Measurements from ENCODE around the gene BMPER.

The BMPER gene

DNA sequence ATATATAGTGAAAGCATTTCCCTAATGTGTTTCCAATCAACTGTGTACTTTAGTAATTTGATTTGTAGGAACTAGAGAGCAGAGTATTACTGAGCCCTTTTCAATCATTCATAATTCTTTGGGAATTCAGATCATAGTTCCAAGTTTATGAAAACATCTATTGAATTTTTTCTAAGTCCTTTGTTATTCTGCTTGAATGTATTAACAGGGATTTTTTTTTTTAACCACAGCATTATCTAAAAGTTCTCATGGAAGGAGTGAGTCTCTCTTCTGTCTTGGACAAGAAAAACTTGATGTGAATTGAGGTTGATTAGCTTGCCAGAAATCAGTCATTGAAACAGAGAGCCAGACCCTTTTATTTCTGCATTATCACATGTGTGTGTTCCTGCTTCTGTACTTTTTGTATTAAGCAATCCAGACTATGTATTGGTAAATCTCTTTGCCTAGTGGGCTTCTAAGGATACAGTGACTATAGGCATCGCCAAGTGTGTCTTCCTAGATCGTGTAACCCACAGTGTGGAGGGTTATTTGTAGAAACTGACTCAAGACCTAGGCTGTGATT is 59.9 kb downstream of the BMPER start:
- no peak overlapping the region for H3K27ac ChIP-seq (ENCODE audit: insufficient read depth, low read depth, low read length, poor library complexity, severe bottlenecking)
- no peaks in the 10 kb centered on the region for H3K36me3 ChIP-seq (ENCODE audit: control insufficient read depth, insufficient read depth, low read length)
- no peaks in the 10 kb centered on the region for H3K4me1 ChIP-seq (ENCODE audit: control insufficient read depth, insufficient read depth, low read length)
- no peaks in the 10 kb centered on the region for H3K27me3 ChIP-seq (ENCODE audit: control insufficient read depth, insufficient read depth, low read length, poor library complexity, severe bottlenecking)
- no peaks in the 10 kb centered on the region for H3K9me3 ChIP-seq (ENCODE audit: control insufficient read depth, low read length)
- H3K4me3 ChIP-seq (ENCODE audit: insufficient read depth, low read depth, low read length): no peak overlapping the region
- 95 to 98% methylated on average over 2 of the region's 2 CpGs for WGBS, 2 experiments

DNA sequence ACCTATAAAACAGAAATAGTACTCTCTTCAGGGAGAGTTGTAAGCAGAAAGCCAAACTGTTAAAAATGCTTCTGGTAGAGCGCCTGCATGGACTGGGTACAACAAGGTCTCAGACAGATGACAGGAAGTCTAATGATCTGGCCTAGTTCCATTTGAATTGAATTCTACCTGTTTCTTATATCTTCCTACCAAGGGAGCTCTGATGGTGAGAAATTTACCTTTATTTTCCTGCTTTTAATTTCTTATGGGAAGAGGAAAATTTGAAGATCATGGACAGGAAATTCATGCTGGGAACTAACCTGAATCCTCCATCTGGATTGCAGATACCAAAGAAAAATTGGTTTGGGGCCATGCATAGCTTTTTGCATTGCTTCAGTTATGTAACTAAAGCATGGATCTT is 63.3 kb downstream of the BMPER start:
- H3K27me3 ChIP-seq (ENCODE audit: control insufficient read depth, insufficient read depth, low read length, poor library complexity, severe bottlenecking): no peaks in the 10 kb centered on the region
- H3K27ac ChIP-seq (ENCODE audit: insufficient read depth, low read depth, low read length, poor library complexity, severe bottlenecking): no peak overlapping the region
- H3K9me3 ChIP-seq (ENCODE audit: control insufficient read depth, low read length): no peaks in the 10 kb centered on the region
- H3K36me3 ChIP-seq (ENCODE audit: control insufficient read depth, insufficient read depth, low read length): no peaks in the 10 kb centered on the region
- H3K4me3 ChIP-seq (ENCODE audit: insufficient read depth, low read depth, low read length): no peak overlapping the region
- H3K4me1 ChIP-seq (ENCODE audit: control insufficient read depth, insufficient read depth, low read length): peaks cover 6% of the 10 kb centered on the region
- 93 to 94% methylated on average over 1 of the region's 1 CpG for WGBS, 2 experiments

DNA sequence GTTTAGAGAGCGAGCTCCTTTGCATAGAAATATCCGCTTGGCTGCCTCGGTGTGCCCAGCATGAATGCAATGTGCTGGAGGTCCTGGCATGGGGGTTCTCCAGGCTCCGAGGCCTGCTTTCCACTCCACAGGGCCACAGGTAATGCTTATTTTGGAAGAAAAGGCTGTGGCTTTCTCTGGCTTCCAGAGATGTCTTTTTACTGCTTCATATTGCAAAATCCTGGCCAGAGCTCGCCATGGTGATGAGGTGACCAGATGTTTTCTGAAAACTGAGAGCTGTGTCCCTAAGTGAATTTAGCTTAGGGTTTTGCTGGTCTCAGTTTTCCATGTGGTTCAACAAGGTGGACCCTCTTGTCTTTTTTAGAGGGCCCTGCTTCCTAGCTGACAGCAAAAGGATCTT is 65.2 kb downstream of the BMPER start:
- 91 to 95% methylated on average over 4 to 5 of the region's 5 CpGs for WGBS, 2 experiments
- Histone ChIP-seq H3K27me3 (ENCODE audit: control insufficient read depth, insufficient read depth, low read length, poor library complexity, severe bottlenecking) (no peaks in the 10 kb centered on the region), H3K27ac (ENCODE audit: insufficient read depth, low read depth, low read length, poor library complexity, severe bottlenecking) (no peak overlapping the region), H3K36me3 (ENCODE audit: control insufficient read depth, insufficient read depth, low read length) (no peaks in the 10 kb centered on the region), H3K4me1 (ENCODE audit: control insufficient read depth, insufficient read depth, low read length) (peaks cover 6% of the 10 kb centered on the region), H3K4me3 (ENCODE audit: insufficient read depth, low read depth, low read length) (no peak overlapping the region), H3K9me3 (ENCODE audit: control insufficient read depth, low read length) (no peaks in the 10 kb centered on the region)

DNA sequence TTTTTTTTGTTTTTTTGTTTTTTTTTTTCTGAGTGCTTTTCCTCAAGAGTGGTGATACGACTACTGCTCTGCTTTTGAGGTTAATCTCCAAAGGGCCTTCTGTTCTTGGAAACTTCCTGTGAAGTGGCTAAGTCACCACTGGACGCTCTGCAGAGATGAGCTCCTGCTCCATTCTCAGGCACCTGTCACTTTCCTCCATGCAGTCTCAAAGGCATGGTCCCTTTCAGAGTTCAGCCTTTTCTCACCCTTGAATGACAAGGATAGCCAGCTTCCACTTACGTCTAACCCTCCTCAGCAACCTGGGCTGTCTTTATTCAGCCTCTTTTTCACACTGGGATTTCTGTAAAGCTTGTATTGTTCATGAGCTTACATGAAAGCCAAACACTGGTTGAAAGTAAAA is 65.8 kb downstream of the BMPER start:
- WGBS, 2 experiments: 78 to 81% methylated on average over 3 of the region's 3 CpGs
- Histone ChIP-seq H3K36me3 (ENCODE audit: control insufficient read depth, insufficient read depth, low read length) (no peaks in the 10 kb centered on the region), H3K27ac (ENCODE audit: insufficient read depth, low read depth, low read length, poor library complexity, severe bottlenecking) (no peak overlapping the region), H3K4me3 (ENCODE audit: insufficient read depth, low read depth, low read length) (no peak overlapping the region), H3K27me3 (ENCODE audit: control insufficient read depth, insufficient read depth, low read length, poor library complexity, severe bottlenecking) (no peaks in the 10 kb centered on the region), H3K4me1 (ENCODE audit: control insufficient read depth, insufficient read depth, low read length) (peaks cover 6% of the 10 kb centered on the region), H3K9me3 (ENCODE audit: control insufficient read depth, low read length) (no peaks in the 10 kb centered on the region)

DNA sequence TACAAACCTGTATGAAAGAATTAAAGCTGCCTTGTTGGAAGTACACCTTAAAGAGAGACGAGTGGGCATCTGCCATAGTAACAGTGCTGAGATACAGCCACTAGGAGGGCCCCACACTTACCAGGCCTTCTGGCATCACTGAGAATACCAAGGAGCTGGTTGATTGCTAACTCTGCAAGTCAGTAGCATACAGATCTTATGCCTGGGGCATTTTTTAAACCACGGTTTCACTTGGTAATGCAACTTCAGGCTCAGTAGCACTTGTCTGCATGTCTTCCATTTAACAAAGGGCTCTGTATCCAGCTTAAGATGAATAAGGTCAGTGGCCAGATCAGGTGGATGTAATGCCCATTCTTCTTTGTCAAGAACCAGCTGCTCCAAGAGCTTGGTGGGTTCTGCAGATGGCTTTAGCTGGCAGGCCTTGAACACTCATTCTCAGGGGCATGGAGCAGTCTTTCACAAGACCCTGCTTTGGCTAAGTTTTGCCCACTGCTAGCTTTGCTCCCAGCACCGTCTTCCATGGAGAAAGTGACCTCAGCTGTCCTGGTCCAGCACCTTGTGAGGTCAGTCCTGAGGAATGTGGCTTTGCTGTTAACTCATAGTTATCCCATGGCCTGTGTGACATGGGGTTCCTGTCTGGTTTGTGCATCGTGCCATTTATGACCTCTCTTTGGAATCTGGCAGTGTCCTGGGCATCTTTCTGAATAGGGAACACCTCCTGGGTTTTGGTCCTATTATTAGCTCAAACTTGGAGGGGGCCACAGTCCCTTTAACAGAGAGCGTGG is 68.1 kb downstream of the BMPER start:
- Histone ChIP-seq H3K36me3 (ENCODE audit: control insufficient read depth, insufficient read depth, low read length) (no peaks in the 10 kb centered on the region), H3K27ac (ENCODE audit: insufficient read depth, low read depth, low read length, poor library complexity, severe bottlenecking) (no peak overlapping the region), H3K9me3 (ENCODE audit: control insufficient read depth, low read length) (no peaks in the 10 kb centered on the region), H3K27me3 (ENCODE audit: control insufficient read depth, insufficient read depth, low read length, poor library complexity, severe bottlenecking) (no peaks in the 10 kb centered on the region), H3K4me1 (ENCODE audit: control insufficient read depth, insufficient read depth, low read length) (peaks cover 6% of the 10 kb centered on the region), H3K4me3 (ENCODE audit: insufficient read depth, low read depth, low read length) (no peak overlapping the region)
- WGBS, 2 experiments: 75 to 76% methylated on average over 5 of the region's 5 CpGs

DNA sequence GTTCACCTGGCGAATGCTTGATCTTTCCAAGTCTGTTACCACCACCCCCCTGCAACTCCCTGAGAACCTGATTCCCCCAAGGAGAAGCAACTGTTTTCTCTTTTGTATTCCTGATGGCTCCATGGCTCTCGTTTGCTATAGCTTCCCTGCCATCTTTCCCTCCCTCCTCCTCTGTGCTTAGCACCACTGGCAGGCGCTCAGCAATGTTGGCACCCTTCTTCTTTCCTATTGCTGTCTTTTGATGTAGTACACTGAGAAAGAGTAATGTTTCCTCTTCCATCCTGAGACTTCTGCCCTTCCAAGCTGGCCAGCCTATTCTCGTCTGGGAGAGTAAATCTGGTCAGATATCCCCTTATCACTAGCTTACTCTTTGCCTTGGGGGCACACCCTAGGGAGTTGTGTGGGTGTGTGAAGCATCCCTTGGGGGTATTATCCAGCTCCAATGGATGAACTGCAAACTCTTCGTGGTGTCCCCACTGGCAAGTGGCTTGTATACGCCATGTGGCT is 74.0 kb downstream of the BMPER start:
- no peaks in the 10 kb centered on the region for H3K4me1 ChIP-seq (ENCODE audit: control insufficient read depth, insufficient read depth, low read length)
- 82 to 89% methylated on average over 6 of the region's 6 CpGs for WGBS, 2 experiments
- H3K36me3 ChIP-seq (ENCODE audit: control insufficient read depth, insufficient read depth, low read length): no peaks in the 10 kb centered on the region
- H3K4me3 ChIP-seq (ENCODE audit: insufficient read depth, low read depth, low read length): no peak overlapping the region
- H3K27me3 ChIP-seq (ENCODE audit: control insufficient read depth, insufficient read depth, low read length, poor library complexity, severe bottlenecking): no peaks in the 10 kb centered on the region
- no peak overlapping the region for H3K27ac ChIP-seq (ENCODE audit: insufficient read depth, low read depth, low read length, poor library complexity, severe bottlenecking)
- H3K9me3 ChIP-seq (ENCODE audit: control insufficient read depth, low read length): no peaks in the 10 kb centered on the region

DNA sequence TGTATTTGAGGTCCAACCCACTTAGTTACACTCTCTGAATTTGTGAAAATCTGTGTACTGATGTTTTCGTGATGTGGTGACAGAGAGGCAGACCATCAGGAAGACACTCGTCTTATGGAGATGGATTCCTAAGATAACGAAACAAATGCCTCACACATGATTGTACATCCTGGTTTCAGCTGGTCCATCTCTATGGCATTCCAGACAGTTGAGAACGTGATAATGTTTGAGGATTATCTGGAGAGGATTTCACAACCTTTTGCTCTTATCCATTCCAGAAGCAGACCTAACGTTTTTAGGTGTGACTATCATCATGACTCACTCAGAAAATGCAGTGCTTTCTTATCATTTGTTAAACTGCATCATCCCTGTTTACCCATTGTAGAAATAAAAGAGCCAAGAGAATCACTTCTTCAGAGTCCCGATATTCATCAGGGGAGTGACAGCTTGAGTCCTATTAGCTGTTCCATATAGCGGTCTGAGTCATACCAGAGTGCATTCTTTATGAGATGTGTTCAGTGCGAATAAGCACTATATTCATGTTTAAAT is 74.5 kb downstream of the BMPER start:
- Histone ChIP-seq H3K27ac (ENCODE audit: insufficient read depth, low read depth, low read length, poor library complexity, severe bottlenecking) (no peak overlapping the region), H3K9me3 (ENCODE audit: control insufficient read depth, low read length) (no peaks in the 10 kb centered on the region), H3K36me3 (ENCODE audit: control insufficient read depth, insufficient read depth, low read length) (no peaks in the 10 kb centered on the region), H3K4me3 (ENCODE audit: insufficient read depth, low read depth, low read length) (no peak overlapping the region), H3K27me3 (ENCODE audit: control insufficient read depth, insufficient read depth, low read length, poor library complexity, severe bottlenecking) (no peaks in the 10 kb centered on the region), H3K4me1 (ENCODE audit: control insufficient read depth, insufficient read depth, low read length) (no peaks in the 10 kb centered on the region)
- 94% methylated on average over 8 of the region's 8 CpGs for WGBS, 2 experiments

DNA sequence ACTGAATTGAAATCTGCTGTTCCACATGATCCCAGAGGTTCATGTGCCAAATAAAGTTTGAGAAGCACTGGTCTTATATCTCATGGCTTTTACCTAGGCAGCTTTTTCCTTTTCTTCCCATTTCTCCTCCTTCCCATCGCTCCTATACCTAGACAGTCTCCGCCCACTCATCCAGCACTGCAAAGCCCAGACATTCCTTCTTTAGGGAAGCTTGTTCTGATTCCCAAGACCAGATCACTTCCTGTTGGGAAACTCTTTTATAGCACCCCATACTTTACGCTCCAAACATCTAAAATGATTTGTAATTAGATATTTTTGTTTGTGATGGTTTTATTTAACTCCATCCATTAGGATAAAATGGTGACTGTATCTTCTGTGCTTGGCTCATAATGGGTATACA is 75.9 kb downstream of the BMPER start:
- no peaks in the 10 kb centered on the region for H3K27me3 ChIP-seq (ENCODE audit: control insufficient read depth, insufficient read depth, low read length, poor library complexity, severe bottlenecking)
- no peak overlapping the region for H3K4me3 ChIP-seq (ENCODE audit: insufficient read depth, low read depth, low read length)
- WGBS, 2 experiments: 92 to 95% methylated on average over 2 to 3 of the region's 3 CpGs
- no peaks in the 10 kb centered on the region for H3K4me1 ChIP-seq (ENCODE audit: control insufficient read depth, insufficient read depth, low read length)
- no peaks in the 10 kb centered on the region for H3K36me3 ChIP-seq (ENCODE audit: control insufficient read depth, insufficient read depth, low read length)
- no peak overlapping the region for H3K27ac ChIP-seq (ENCODE audit: insufficient read depth, low read depth, low read length, poor library complexity, severe bottlenecking)
- H3K9me3 ChIP-seq (ENCODE audit: control insufficient read depth, low read length): no peaks in the 10 kb centered on the region

DNA sequence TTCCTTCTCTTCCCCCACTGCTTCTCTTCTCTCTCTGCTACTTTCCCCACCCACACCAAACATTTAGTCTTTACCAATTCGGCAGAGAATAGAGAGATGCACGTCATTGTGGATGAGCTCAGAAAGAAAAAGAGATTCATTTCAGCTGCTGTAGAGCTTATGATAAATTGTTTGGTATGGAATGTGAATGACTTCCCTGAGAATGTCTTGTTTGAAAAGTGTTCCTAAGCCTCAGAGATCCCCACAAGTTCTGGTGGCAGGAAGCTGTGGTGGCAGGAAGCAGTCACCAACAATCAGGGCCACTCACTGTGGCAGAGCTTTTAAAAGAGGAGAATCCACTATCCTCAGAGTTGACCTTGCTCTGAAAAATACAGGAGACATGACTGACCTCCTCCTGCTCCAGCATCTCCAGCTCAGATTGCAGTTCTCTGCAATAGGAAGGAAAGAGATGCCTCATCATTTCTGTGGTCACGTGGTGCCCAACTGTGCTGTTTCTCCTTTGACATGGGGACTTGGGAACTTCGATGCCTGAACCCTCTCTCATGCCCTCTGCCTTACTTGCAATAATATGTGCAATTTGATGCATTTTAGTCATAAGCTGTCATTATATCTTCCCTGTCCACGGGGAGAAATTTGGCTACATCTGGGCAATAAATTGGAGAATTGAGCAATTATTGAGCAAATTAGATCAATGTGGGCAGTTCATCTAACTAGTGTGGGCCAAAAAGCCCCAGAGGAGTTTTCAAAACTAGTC is 76.5 kb downstream of the BMPER start:
- Histone ChIP-seq H3K27me3 (ENCODE audit: control insufficient read depth, insufficient read depth, low read length, poor library complexity, severe bottlenecking) (no peaks in the 10 kb centered on the region), H3K27ac (ENCODE audit: insufficient read depth, low read depth, low read length, poor library complexity, severe bottlenecking) (no peak overlapping the region), H3K4me1 (ENCODE audit: control insufficient read depth, insufficient read depth, low read length) (no peaks in the 10 kb centered on the region), H3K36me3 (ENCODE audit: control insufficient read depth, insufficient read depth, low read length) (no peaks in the 10 kb centered on the region), H3K9me3 (ENCODE audit: control insufficient read depth, low read length) (no peaks in the 10 kb centered on the region), H3K4me3 (ENCODE audit: insufficient read depth, low read depth, low read length) (no peak overlapping the region)
- WGBS, 2 experiments: 73 to 75% methylated on average over 5 of the region's 5 CpGs

DNA sequence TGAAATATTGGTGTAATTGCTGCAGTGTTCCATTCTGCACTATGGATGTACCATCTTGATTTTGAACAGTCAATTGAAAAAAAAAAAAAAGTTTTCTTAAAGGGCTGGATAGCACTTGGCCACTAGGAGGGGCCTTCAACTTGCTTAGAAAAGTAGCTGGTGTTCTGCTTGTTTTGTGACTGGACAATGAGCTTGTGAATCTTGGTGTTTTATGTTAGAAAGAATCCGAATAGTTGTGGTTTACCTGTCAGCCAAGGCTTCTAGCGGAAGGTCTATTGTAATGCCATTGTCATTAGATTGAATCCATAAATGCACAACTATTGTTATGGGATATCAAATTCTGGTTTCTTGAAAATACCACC is 77.1 kb downstream of the BMPER start:
- H3K27ac ChIP-seq (ENCODE audit: insufficient read depth, low read depth, low read length, poor library complexity, severe bottlenecking): no peak overlapping the region
- no peak overlapping the region for H3K4me3 ChIP-seq (ENCODE audit: insufficient read depth, low read depth, low read length)
- H3K4me1 ChIP-seq (ENCODE audit: control insufficient read depth, insufficient read depth, low read length): no peaks in the 10 kb centered on the region
- WGBS, 2 experiments: 29 to 36% methylated on average over 2 of the region's 2 CpGs
- H3K27me3 ChIP-seq (ENCODE audit: control insufficient read depth, insufficient read depth, low read length, poor library complexity, severe bottlenecking): no peaks in the 10 kb centered on the region
- H3K36me3 ChIP-seq (ENCODE audit: control insufficient read depth, insufficient read depth, low read length): no peaks in the 10 kb centered on the region
- no peaks in the 10 kb centered on the region for H3K9me3 ChIP-seq (ENCODE audit: control insufficient read depth, low read length)
